Body of pancreas (tissue), 4 donors: ENCODE data around the gene RTCB. TPM values are rescaled to one million over a fixed set of nuclear protein-coding genes. Genes with fewer than 3 reads are reported as not detected.

Source experiments
- ATAC-seq: fragments of 150-250 bp; one replicate; pipeline ENCODE4 v1.9.1; 2016
- DNase-seq, 4 donors: peaks; one replicate each; pipeline ENCODE4 v3.0.0-alpha.2; 2019
- H3K27ac ChIP-seq, 4 donors: fragments of 200-600 bp; sonication (generic); 1 replicate in 3 of 4; 2 replicates in 1 of 4; pipeline versions ENCODE4 v1.5.1 to v1.6.1; 2016 to 2019; ENCODE audit warnings: mild to moderate bottlenecking in 1 of 4, mixed read lengths in 1 of 4, moderate library complexity in 1 of 4
- H3K27me3 ChIP-seq, 2 donors: fragments of 200-600 bp; sonication (generic); one replicate each; pipeline ENCODE4 v1.6.0; 2016; ENCODE audit warnings: mild to moderate bottlenecking in 1 of 2
- H3K36me3 ChIP-seq, 2 donors: fragments of 200-600 bp; sonication (generic); replicated peaks in 1 of 2; 2 replicates each; pipeline ENCODE4 v1.5.1; 2016; ENCODE audit warnings: low read depth in 2 of 2; ENCODE audit not compliant: insufficient read depth in 1 of 2
- H3K4me1 ChIP-seq: fragments of 200-600 bp; sonication (generic); one replicate; pipeline ENCODE4 v1.6.0; 2016
- H3K4me3 ChIP-seq, 2 donors: fragments of 200-600 bp; sonication (generic); 1 replicate in 1 of 2; 2 replicates in 1 of 2; pipeline ENCODE4 v1.5.1; 2016 to 2019
- H3K9me3 ChIP-seq, 3 donors: fragments of 200-600 bp; sonication (generic); 1 replicate in 2 of 3; 2 replicates in 1 of 3; pipeline ENCODE4 v1.5.1; 2016
- POLR2A ChIP-seq, 3 donors: fragments of 450-650 bp; IDR thresholded peaks; one replicate each; pipeline ENCODE4 v1.6.1; 2016; ENCODE audit warnings: antibody characterized with exemption in 3 of 3, mild to moderate bottlenecking in 2 of 3
- WGBS, 2 donors: methylation state at CpG; one replicate each; pipeline ENCODE4 v1.1.5; 2017; 5-methylcytosine and 5-hydroxymethylcytosine counted together
- intact Hi-C: fragments of 100-400 bp; cut with DNase I; formaldehyde crosslinking; loops from one replicate; pipeline ENCODE4 v1.15.1; 2023
- total RNA-seq, 2 donors: library from RNA; depleted of rRNA; stranded (reverse); fragments of >200 nt; gene quantifications; one replicate each; pipeline ENCODE4 v1.1.0, GENCODE V29; 2016
- TF ChIP-seq, protein P1 (sequence below), 7 experiments: fragments of 450-650 bp in 4 of 7; fragments of 200-600 bp in 3 of 7; sonication (generic) in 3 of 7; IDR thresholded peaks; one replicate each; pipeline ENCODE4 v1.5.1; 2016 to 2019; ENCODE audit warnings: antibody characterized with exemption in 7 of 7

RTCB gene
- total RNA-seq, 2 donors from 2014 or later = 50.6 to 64.3 TPM

DNA sequence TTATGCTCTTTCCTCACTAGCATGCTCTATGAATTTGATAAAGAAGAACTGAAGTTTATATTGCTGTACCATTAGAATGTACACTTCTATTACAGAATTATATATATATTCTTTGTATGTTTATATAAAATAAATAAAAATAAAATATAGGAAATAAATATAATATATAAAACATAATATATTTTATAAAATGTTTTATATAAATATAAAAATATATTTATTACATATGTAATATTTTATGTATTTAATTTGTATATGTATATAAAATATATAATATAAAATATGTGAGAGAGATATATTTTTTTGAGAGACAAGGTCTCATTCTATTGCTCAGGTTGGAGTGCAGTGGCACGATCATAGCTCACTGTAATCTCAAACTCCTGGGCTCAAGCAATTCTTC is 18.3 kb upstream of the RTCB start:
- Histone ChIP-seq H3K4me1 (no peaks in the 10 kb centered on the region), H3K27me3 (no peaks in the 10 kb centered on the region), H3K36me3 (no peaks in the 10 kb centered on the region), H3K27ac (no peak overlapping the region), H3K4me3 (no peak overlapping the region), H3K9me3 (no peaks in the 10 kb centered on the region)
- no peak for TF ChIP-seq POLR2A (IDR thresholded peaks at IDR 0.05)
- TF ChIP-seq, protein P1, sequence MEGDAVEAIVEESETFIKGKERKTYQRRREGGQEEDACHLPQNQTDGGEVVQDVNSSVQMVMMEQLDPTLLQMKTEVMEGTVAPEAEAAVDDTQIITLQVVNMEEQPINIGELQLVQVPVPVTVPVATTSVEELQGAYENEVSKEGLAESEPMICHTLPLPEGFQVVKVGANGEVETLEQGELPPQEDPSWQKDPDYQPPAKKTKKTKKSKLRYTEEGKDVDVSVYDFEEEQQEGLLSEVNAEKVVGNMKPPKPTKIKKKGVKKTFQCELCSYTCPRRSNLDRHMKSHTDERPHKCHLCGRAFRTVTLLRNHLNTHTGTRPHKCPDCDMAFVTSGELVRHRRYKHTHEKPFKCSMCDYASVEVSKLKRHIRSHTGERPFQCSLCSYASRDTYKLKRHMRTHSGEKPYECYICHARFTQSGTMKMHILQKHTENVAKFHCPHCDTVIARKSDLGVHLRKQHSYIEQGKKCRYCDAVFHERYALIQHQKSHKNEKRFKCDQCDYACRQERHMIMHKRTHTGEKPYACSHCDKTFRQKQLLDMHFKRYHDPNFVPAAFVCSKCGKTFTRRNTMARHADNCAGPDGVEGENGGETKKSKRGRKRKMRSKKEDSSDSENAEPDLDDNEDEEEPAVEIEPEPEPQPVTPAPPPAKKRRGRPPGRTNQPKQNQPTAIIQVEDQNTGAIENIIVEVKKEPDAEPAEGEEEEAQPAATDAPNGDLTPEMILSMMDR (IDR thresholded peaks at IDR 0.05) = no peak
- DNase-seq = no peak
- 70 to 75% methylated on average over 1 of the region's 1 CpG for WGBS, 2 donors
- intact Hi-C loops = no loop called here
- no peak for ATAC-seq

DNA sequence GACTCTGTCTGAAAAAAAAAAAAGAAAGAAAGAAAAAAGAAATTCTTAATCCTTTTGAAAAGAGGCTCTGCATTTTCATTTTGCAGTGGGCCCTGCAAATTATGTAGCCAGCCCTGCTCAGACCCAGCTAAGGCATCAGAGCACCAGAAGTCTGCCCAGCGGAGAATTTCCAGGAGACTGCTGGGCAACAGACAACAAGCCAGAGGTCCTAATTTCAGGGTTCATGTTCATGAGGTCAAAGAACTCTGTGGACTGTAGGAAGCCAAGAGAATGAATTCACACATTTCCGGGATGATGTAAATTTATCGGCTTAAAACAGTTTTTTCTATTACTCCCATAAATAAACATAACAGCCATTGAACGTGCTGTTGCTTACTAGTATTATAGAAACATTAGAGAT is 14.8 kb upstream of the RTCB start:
- Histone ChIP-seq H3K9me3 (no peaks in the 10 kb centered on the region), H3K4me3 (no peak overlapping the region), H3K27ac (no peak overlapping the region), H3K4me1 (no peaks in the 10 kb centered on the region), H3K36me3 (no peaks in the 10 kb centered on the region), H3K27me3 (no peaks in the 10 kb centered on the region)
- intact Hi-C loops = no loop called here
- ATAC-seq = no peak
- 73 to 86% methylated on average over 4 of the region's 4 CpGs for WGBS, 2 donors
- no peak for DNase-seq
- TF ChIP-seq, protein P1 (IDR thresholded peaks at IDR 0.05) = no peak
- no peak for TF ChIP-seq POLR2A (IDR thresholded peaks at IDR 0.05)

DNA sequence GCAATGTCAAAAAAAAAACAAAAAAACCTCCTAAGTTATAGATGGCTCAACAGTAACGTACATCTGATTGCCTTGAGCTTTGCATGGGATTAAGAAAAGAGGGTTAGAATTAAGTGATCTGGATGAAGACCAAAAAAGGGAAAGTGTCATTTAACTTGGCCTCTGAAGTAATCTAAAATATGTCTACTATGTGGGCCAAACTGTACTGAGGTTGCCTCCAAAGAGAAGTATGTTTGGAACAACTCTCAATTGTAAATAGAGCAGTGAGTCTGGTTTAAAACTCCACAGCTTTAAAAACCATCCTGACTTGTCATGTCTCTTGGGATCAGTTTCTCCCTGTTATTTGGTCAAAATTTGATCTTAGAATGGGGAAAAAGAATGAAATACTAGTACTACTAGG is 11.6 kb upstream of the RTCB start:
- ATAC-seq (no peak), DNase-seq (no peak)
- intact Hi-C loops = no loop called here
- H3K27me3 ChIP-seq = no peaks in the 10 kb centered on the region
- H3K36me3 ChIP-seq = no peaks in the 10 kb centered on the region
- TF ChIP-seq, protein P1 (IDR thresholded peaks at IDR 0.05) = no peak
- TF ChIP-seq POLR2A (IDR thresholded peaks at IDR 0.05) = no peak
- 69 to 80% methylated on average over 1 of the region's 1 CpG for WGBS, 2 donors
- H3K27ac ChIP-seq = no peak overlapping the region
- H3K4me1 ChIP-seq = no peaks in the 10 kb centered on the region
- H3K9me3 ChIP-seq = no peaks in the 10 kb centered on the region
- no peak overlapping the region for H3K4me3 ChIP-seq

DNA sequence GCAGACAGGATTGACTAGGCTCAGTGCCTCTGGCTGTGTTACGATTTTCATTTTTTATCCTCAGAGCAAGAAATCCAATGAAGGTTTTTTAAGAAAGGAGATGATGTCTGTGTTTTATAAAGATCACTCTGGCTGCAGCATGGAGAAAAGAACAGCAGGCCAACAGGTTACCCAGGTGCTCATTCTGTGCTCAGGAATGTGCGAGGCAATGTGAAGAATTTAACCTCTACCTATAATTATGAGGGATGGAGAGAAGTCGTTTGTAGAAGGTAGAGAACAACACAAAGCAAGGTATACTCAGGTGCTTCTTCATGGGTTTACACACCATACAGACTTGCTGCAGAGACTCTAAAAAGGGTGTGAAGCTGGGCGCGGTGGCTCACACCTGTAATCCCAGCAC is 10.0 kb upstream of the RTCB start:
- ATAC-seq = no peak
- no peak for DNase-seq
- TF ChIP-seq, protein P1 (IDR thresholded peaks at IDR 0.05) = no peak
- no peak for TF ChIP-seq POLR2A (IDR thresholded peaks at IDR 0.05)
- 49 to 51% methylated on average over 5 of the region's 5 CpGs for WGBS, 2 donors
- H3K27ac ChIP-seq = no peak overlapping the region
- H3K27me3 ChIP-seq = no peaks in the 10 kb centered on the region
- no peaks in the 10 kb centered on the region for H3K36me3 ChIP-seq
- H3K4me1 ChIP-seq = no peaks in the 10 kb centered on the region
- no peak overlapping the region for H3K4me3 ChIP-seq
- H3K9me3 ChIP-seq = no peaks in the 10 kb centered on the region
- intact Hi-C loops = no loop called here

DNA sequence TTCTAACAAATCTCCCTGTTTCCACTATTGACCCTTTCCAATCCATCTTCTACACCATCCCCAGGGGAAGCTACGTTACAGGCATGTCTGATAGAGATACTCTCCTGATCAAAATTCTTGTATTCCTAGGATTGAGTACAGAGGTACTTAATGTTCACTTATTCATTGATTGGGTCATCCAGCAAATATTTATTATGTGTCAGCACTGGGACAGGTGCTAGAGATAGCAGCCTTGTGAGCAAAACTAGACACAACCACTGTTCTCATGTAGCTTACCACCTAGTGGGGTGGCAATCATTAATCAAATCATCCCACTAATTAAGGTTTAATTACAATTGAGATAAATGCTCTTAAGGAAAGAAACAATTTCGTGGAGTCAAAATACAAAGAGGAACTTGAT is 9.4 kb upstream of the RTCB start:
- no peaks in the 10 kb centered on the region for H3K9me3 ChIP-seq
- intact Hi-C loops = no loop called here
- TF ChIP-seq POLR2A (IDR thresholded peaks at IDR 0.05) = no peak
- TF ChIP-seq, protein P1 (IDR thresholded peaks at IDR 0.05) = no peak
- no peaks in the 10 kb centered on the region for H3K36me3 ChIP-seq
- WGBS, 2 donors = 2 to 9% methylated on average over 2 of the region's 2 CpGs
- H3K27ac ChIP-seq = no peak overlapping the region
- no peak overlapping the region for H3K4me3 ChIP-seq
- ATAC-seq (no peak), DNase-seq (no peak)
- H3K4me1 ChIP-seq = no peaks in the 10 kb centered on the region
- H3K27me3 ChIP-seq = no peaks in the 10 kb centered on the region
